ENCODE results near the gene YWHAH.

YWHAH gene

DNA sequence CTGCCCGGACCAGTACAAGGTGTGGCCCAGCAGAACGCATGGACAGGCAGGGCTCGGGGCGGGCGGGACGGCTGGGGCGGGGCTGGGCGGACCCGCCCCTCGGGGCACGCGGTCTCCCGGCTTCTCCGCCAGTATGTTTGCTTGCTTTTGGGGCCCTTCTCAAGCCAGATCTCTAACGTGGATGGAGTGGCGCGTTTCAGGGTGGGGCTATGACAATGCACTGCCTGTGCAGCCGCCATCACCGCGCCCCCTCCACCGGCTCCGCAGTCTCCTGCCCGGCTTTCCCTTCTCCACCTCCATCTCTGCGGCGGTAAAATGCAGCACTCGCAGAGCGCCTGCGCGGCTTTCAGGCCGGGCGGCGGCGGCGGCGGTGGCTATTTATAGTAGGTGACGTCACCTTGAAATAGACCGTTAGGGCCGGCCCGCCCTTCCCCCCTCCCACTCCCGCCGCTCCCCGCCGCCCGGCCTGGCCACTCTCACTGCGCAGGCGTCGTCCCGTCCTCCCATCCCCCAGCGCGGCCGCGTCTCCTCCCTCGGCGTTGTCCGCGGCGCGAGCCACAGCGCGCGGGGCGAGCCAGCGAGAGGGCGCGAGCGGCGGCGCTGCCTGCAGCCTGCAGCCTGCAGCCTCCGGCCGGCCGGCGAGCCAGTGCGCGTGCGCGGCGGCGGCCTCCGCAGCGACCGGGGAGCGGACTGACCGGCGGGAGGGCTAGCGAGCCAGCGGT is at the start of gene YWHAH:
Gene YWHAH, plus strand, starts transcription at position 558 of the 722 bp plus-strand sequence. CDS start 199 bp downstream, outside the sequence.
- DNase-seq = peak; percentile 92
- Mint-ChIP-seq H3K4me1 (peaks cover 35% of the 10 kb centered on the region), H3K27me3 (peaks cover 5% of the 10 kb centered on the region), H3K4me3 (no peak within 1 kb of the TSS), H3K27ac (peak within 1 kb of the TSS; percentile 94), H3K36me3 (peaks cover 16% of the 10 kb centered on the region), H3K9me3 (no peaks in the 10 kb centered on the region)
- CTCF ChIA-PET = interaction anchor here (0.7 to 1.0 kb wide), 2 partner anchors 86 to 278 kb away, joined by 3 to 4 read pairs; no protein-coding TSS in a partner anchor

DNA sequence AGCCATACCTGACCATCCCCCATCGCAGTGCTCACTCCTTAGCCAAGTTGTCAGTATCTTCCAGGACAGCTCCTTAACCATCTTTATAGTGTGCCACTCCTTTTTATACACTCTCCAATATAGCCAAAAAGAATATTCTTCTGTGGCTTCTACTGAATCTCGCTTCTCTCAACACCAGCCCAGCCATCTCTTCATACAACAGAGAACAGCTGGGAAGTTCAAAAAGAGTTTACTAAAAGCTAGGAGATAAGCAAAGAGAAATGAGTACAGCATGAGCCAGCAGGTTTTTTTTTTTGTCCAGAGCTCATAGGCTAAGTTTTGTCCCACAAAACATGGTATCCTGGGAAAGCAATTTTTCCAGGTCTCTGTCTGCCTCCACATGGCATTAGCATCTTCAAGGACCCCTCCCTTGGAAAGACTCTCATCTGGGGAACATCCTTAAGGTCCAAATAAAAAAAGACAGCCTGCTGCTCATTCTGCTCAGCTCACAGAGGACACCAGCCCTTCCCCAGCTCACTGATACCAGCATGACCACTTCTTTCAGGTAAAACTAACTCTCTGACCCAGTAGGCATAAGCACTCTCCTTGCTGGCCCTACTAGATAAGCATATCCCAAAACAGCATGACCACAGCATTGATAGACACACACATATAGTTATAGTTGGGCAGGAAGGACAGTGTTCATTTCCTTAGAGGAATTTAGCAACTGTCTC is 48.8 kb upstream of the YWHAH start:
- Mint-ChIP-seq H3K36me3 (peaks cover 16% of the 10 kb centered on the region), H3K4me1 (peaks cover 3% of the 10 kb centered on the region), H3K4me3 (no peak overlapping the region), H3K9me3 (no peaks in the 10 kb centered on the region), H3K27me3 (no peaks in the 10 kb centered on the region), H3K27ac (no peak overlapping the region)
- CTCF ChIA-PET = interaction anchor here (0.6 kb wide), 1 partner anchor 40 kb away, joined by 3 read pairs; no protein-coding TSS in a partner anchor
- no peak for DNase-seq

DNA sequence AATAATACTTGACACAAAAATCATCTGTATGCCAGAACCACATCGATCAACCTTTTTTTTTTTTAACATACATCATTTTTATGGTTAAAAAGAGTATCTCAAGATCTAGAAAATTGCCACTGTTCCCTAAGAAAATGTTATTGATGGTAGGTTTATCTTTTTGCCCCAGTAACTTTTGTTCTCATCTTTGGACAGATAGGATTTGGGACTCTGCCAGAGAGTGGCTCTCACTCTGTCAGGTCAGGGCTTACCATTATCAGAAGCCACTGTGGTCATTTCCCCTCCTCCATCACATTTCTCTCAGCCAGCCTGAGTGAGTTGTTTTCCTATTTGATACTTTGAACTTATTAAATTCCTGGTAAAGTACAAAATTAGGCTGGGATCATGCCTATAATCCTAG is 47.9 kb upstream of the YWHAH start:
- CTCF ChIA-PET = interaction anchor here (0.6 kb wide), 1 partner anchor 39 kb away, joined by 3 read pairs; no protein-coding TSS in a partner anchor
- H3K4me1 Mint-ChIP-seq = no peaks in the 10 kb centered on the region
- no peaks in the 10 kb centered on the region for H3K9me3 Mint-ChIP-seq
- H3K27ac Mint-ChIP-seq = no peak overlapping the region
- H3K4me3 Mint-ChIP-seq = no peak overlapping the region
- H3K36me3 Mint-ChIP-seq = peaks cover 16% of the 10 kb centered on the region
- no peaks in the 10 kb centered on the region for H3K27me3 Mint-ChIP-seq
- no peak for DNase-seq

- DNase-seq = no peak
- CTCF ChIA-PET = no interaction called here
- Mint-ChIP-seq H3K27me3 (no peaks in the 10 kb centered on the region), H3K4me1 (no peaks in the 10 kb centered on the region), H3K4me3 (no peak overlapping the region), H3K27ac (no peak overlapping the region), H3K9me3 (no peaks in the 10 kb centered on the region), H3K36me3 (peaks cover 15% of the 10 kb centered on the region)
Measured at GRCh38 chr22:31897842-31898805, 46.2 kb upstream of the YWHAH start.

DNA sequence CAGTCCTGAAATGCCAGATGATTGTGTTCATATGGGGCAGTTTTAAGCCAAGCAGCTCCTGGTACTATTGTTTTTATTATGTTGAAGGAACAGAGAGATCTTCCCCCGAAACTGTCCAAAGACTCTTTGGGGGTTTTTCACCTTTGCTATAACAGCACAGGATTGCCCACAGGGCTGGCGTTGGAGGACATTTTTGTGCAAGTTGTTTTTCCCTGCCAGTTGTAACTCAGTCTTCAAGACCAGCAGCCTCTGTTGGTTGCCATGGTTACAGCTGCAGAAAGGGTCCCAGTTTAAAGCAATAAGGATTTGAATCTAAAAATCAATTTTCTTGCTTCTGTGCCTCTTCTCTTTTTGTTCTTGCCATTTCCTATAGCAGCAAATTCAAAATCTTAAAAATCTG is 45.4 kb upstream of the YWHAH start:
- Mint-ChIP-seq H3K36me3 (peaks cover 12% of the 10 kb centered on the region), H3K9me3 (no peaks in the 10 kb centered on the region), H3K4me1 (no peaks in the 10 kb centered on the region), H3K27ac (no peak overlapping the region), H3K27me3 (no peaks in the 10 kb centered on the region), H3K4me3 (no peak overlapping the region)
- CTCF ChIA-PET = no interaction called here
- DNase-seq = no peak

DNA sequence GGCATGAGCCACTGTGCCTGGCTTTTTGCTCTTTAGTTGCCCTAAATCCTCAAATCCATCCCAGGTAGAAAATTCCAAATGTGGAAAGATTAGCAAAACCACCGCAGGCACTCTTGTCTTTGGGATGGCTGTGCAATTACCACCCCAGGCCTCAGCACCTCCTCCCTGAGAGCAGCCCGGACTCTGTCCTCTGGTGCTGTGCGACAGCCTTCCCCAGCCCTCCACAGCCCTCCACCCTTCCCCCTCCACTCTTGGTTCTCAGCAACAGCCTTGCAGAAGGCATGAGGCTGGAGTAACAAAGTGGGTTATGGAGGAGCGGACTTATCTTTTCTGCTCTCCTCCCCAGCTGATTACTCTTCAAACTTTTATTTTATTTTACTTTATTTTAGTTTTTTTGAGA is 44.7 kb upstream of the YWHAH start:
- H3K36me3 Mint-ChIP-seq = peaks cover 10% of the 10 kb centered on the region
- CTCF ChIA-PET = no interaction called here
- H3K27ac Mint-ChIP-seq = peak overlapping the region; percentile 14
- H3K4me3 Mint-ChIP-seq = no peak overlapping the region
- H3K4me1 Mint-ChIP-seq = no peaks in the 10 kb centered on the region
- H3K27me3 Mint-ChIP-seq = no peaks in the 10 kb centered on the region
- no peak for DNase-seq
- no peaks in the 10 kb centered on the region for H3K9me3 Mint-ChIP-seq

- H3K4me3 Mint-ChIP-seq = no peak overlapping the region
- peaks cover 11% of the 10 kb centered on the region for H3K36me3 Mint-ChIP-seq
- H3K4me1 Mint-ChIP-seq = no peaks in the 10 kb centered on the region
- H3K27ac Mint-ChIP-seq = no peak overlapping the region
- no peaks in the 10 kb centered on the region for H3K9me3 Mint-ChIP-seq
- CTCF ChIA-PET = interaction anchor here (1.2 kb wide), 1 partner anchor 69 kb away, joined by 4 read pairs; no protein-coding TSS in a partner anchor
- DNase-seq = no peak
- H3K27me3 Mint-ChIP-seq = no peaks in the 10 kb centered on the region
Measured at GRCh38 chr22:31901388-31902137, 42.8 kb upstream of the YWHAH start.

- DNase-seq = no peak
- peaks cover 18% of the 10 kb centered on the region for H3K36me3 Mint-ChIP-seq
- H3K27ac Mint-ChIP-seq = no peak overlapping the region
- no peaks in the 10 kb centered on the region for H3K9me3 Mint-ChIP-seq
- no peaks in the 10 kb centered on the region for H3K4me1 Mint-ChIP-seq
- H3K4me3 Mint-ChIP-seq = no peak overlapping the region
- CTCF ChIA-PET = no interaction called here
- H3K27me3 Mint-ChIP-seq = no peaks in the 10 kb centered on the region
Measured at GRCh38 chr22:31904651-31905050, 39.7 kb upstream of the YWHAH start.

GRCh38 chr22:31905356-31905755 is 39.0 kb upstream of the YWHAH start:
- Mint-ChIP-seq H3K27ac (no peak overlapping the region), H3K4me1 (no peaks in the 10 kb centered on the region), H3K9me3 (no peaks in the 10 kb centered on the region), H3K27me3 (no peaks in the 10 kb centered on the region), H3K4me3 (no peak overlapping the region), H3K36me3 (peaks cover 18% of the 10 kb centered on the region)
- CTCF ChIA-PET = no interaction called here
- no peak for DNase-seq

DNA sequence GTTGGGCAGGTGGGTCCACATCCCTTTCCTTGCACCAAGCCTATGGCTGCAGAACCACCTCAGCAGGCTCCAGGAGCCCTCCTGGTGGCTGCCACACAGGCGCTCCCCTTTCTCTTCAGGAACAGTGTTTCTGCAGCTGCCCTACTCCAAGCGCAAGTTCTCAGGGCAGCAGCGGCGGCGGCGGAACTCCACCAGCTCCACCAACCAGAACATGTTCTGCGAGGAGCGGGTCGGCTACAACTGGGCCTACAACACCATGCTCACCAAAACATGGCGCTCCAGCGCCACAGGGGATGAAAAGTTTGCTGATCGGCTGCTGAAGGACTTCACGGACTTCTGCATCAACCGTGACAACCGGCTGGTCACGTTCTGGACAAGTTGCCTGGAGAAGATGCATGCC is 38.2 kb upstream of the YWHAH start:
- Mint-ChIP-seq H3K27ac (no peak overlapping the region), H3K27me3 (no peaks in the 10 kb centered on the region), H3K36me3 (peaks cover 18% of the 10 kb centered on the region), H3K9me3 (no peaks in the 10 kb centered on the region), H3K4me3 (no peak overlapping the region), H3K4me1 (no peaks in the 10 kb centered on the region)
- no peak for DNase-seq
- CTCF ChIA-PET = no interaction called here

- CTCF ChIA-PET = no interaction called here
- H3K4me3 Mint-ChIP-seq = no peak overlapping the region
Measured at GRCh38 chr22:31906569-31906968, 37.8 kb upstream of the YWHAH start.

DNA sequence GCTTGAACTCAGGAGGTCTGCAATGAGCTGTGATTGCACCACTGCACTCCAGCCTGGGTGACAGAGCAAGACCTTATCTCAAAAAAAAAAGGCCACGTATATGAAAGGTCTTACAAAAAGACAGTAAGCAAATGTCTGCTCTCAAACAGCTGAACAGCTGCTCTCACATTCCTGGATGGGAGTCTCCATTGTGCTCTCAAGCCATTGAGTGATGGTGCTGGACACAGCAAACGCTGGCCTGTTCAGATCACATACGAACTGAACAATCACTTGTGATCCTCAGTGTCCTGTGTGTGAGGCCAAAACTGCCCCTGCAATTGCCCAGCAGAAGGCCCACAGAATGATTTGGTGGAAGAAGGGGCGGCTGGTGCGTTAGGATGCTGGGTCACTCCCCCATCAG is 34.4 kb upstream of the YWHAH start:
- H3K4me3 Mint-ChIP-seq = no peak overlapping the region
- CTCF ChIA-PET = no interaction called here
- no peaks in the 10 kb centered on the region for H3K4me1 Mint-ChIP-seq
- H3K27me3 Mint-ChIP-seq = no peaks in the 10 kb centered on the region
- no peaks in the 10 kb centered on the region for H3K9me3 Mint-ChIP-seq
- H3K36me3 Mint-ChIP-seq = peaks cover 16% of the 10 kb centered on the region
- no peak for DNase-seq
- no peak overlapping the region for H3K27ac Mint-ChIP-seq

More at GRCh38 chr22:31906569-31906968, 37.8 kb upstream of the YWHAH start:
- H3K27ac Mint-ChIP-seq = no peak overlapping the region
- peaks cover 18% of the 10 kb centered on the region for H3K36me3 Mint-ChIP-seq
- DNase-seq = no peak
- H3K4me1 Mint-ChIP-seq = no peaks in the 10 kb centered on the region
- H3K27me3 Mint-ChIP-seq = no peaks in the 10 kb centered on the region
- no peaks in the 10 kb centered on the region for H3K9me3 Mint-ChIP-seq

- peaks cover 10% of the 10 kb centered on the region for H3K36me3 Mint-ChIP-seq
- H3K9me3 Mint-ChIP-seq = no peaks in the 10 kb centered on the region
- no peak overlapping the region for H3K27ac Mint-ChIP-seq
- CTCF ChIA-PET = no interaction called here
- DNase-seq = no peak
- H3K27me3 Mint-ChIP-seq = no peaks in the 10 kb centered on the region
- no peak overlapping the region for H3K4me3 Mint-ChIP-seq
- peaks cover 2% of the 10 kb centered on the region for H3K4me1 Mint-ChIP-seq
Measured at GRCh38 chr22:31911565-31912406, 32.5 kb upstream of the YWHAH start.
